Neuron (in vitro differentiated cells): Measurements from ENCODE around the gene EMP1.

Experiments
- H2AFZ ChIP-seq: one replicate; pipeline ENCODE4 v1.6.1; 2013; ENCODE audit warnings: low read depth, mild to moderate bottlenecking, inconsistent platforms, low read length, moderate library complexity
- H3K27me3 ChIP-seq: one replicate; pipeline ENCODE4 v1.6.1; 2013; ENCODE audit warnings: low read length; ENCODE audit not compliant: insufficient read depth
- H3K36me3 ChIP-seq: one replicate; pipeline ENCODE4 v1.6.1; 2013; ENCODE audit warnings: low read length; ENCODE audit not compliant: insufficient read depth
- H3K4me1 ChIP-seq: one replicate; pipeline ENCODE4 v1.6.1; 2013; ENCODE audit warnings: low read length; ENCODE audit not compliant: insufficient read depth
- H3K4me3 ChIP-seq: 2 replicates; pipeline ENCODE4 v1.5.1; 2013; ENCODE audit warnings: mild to moderate bottlenecking, low read length, moderate library complexity
- H3K9me3 ChIP-seq: one replicate; pipeline ENCODE4 v1.6.1; 2013; ENCODE audit warnings: low read length

The EMP1 gene

DNA sequence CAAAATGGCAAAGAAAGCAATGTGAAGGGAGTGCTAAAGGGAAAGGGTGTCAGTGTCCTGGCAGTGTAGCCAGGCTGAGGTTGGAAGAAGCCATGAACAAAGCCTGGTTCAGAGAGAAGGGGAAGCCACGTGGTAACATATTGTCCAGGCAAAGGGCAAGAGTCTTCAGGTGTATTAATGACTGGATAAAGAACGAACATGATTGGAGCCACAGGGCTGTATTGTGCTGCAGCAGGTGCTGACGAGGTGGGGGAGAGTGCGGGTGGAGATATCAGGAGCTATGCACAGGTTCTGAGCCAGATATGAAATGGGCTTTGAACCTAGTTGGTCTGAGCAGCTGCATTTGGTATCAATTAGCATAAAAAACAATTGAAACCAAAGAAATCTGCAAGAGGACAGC lies 18.6 kb upstream of the EMP1 start:
- no peaks in the 10 kb centered on the region for H3K9me3 ChIP-seq
- H3K4me1 ChIP-seq = peaks cover 21% of the 10 kb centered on the region
- no peaks in the 10 kb centered on the region for H3K27me3 ChIP-seq
- H2AFZ ChIP-seq = no peak overlapping the region
- H3K4me3 ChIP-seq = no peak overlapping the region
- no peaks in the 10 kb centered on the region for H3K36me3 ChIP-seq

- peaks cover 13% of the 10 kb centered on the region for H3K4me1 ChIP-seq
- H3K9me3 ChIP-seq = no peaks in the 10 kb centered on the region
- H3K4me3 ChIP-seq = no peak overlapping the region
- H3K27me3 ChIP-seq = no peaks in the 10 kb centered on the region
- no peaks in the 10 kb centered on the region for H3K36me3 ChIP-seq
- H2AFZ ChIP-seq = no peak overlapping the region
These were observed 17.8 kb upstream of the EMP1 start for GRCh38 chr12:13178568-13179210.

- Histone ChIP-seq H3K4me1 (peaks cover 11% of the 10 kb centered on the region), H3K36me3 (no peaks in the 10 kb centered on the region), H3K4me3 (peak overlapping the region; percentile 3), H3K9me3 (no peaks in the 10 kb centered on the region), H3K27me3 (no peaks in the 10 kb centered on the region), H2AFZ (no peak overlapping the region)
These were observed 17.1 kb upstream of the EMP1 start for GRCh38 chr12:13179211-13180074.

DNA sequence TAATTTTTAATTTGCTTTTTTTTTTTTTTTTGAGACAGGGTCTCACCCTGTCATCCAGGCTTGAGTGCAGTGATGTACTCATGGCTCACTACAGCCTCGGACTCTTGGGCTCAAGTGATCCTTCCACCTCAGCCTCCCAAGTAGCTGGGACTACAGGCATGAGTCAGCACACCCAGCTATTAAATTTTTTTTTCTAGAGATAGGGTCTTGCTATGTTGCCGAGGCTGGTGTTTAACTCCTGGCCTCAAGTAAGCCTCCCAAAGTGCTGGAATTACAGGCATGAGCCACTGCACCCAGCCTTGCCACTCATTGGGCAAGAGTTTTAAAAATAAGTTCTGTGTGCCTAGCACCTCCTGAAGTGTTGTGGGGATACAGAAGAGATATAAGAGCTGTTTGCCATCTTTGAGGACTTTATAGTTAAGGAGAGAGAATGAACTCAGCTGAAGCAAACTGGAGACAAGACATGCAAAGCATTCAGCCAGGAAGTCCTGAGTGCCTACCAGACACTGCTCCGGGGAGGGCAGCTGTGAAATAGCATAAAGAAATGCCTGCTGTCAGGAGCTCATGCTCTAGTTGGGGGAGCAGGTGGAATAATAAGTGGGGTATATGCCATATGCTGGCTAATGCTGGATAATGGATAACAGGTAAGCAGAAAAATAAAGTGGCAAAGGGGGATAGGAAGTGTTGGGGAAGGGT lies 15.0 kb upstream of the EMP1 start:
- no peak overlapping the region for H2AFZ ChIP-seq
- H3K27me3 ChIP-seq = no peaks in the 10 kb centered on the region
- peaks cover 11% of the 10 kb centered on the region for H3K4me1 ChIP-seq

GRCh38 chr12:13182881-13183280 lies 13.6 kb upstream of the EMP1 start:
- peaks cover 11% of the 10 kb centered on the region for H3K4me1 ChIP-seq
- no peak overlapping the region for H3K4me3 ChIP-seq
- H3K27me3 ChIP-seq = no peaks in the 10 kb centered on the region
- no peaks in the 10 kb centered on the region for H3K36me3 ChIP-seq
- no peak overlapping the region for H2AFZ ChIP-seq
- H3K9me3 ChIP-seq = no peaks in the 10 kb centered on the region

More for the DNA sequence above, 15.0 kb upstream of the EMP1 start:
- no peaks in the 10 kb centered on the region for H3K36me3 ChIP-seq
- no peak overlapping the region for H3K4me3 ChIP-seq
- H3K9me3 ChIP-seq = no peaks in the 10 kb centered on the region

- no peak overlapping the region for H2AFZ ChIP-seq
- no peaks in the 10 kb centered on the region for H3K27me3 ChIP-seq
- H3K4me3 ChIP-seq = no peak overlapping the region
- H3K4me1 ChIP-seq = peaks cover 9% of the 10 kb centered on the region
- H3K9me3 ChIP-seq = no peaks in the 10 kb centered on the region
- no peaks in the 10 kb centered on the region for H3K36me3 ChIP-seq
These were observed 12.9 kb upstream of the EMP1 start for GRCh38 chr12:13183620-13184019.

DNA sequence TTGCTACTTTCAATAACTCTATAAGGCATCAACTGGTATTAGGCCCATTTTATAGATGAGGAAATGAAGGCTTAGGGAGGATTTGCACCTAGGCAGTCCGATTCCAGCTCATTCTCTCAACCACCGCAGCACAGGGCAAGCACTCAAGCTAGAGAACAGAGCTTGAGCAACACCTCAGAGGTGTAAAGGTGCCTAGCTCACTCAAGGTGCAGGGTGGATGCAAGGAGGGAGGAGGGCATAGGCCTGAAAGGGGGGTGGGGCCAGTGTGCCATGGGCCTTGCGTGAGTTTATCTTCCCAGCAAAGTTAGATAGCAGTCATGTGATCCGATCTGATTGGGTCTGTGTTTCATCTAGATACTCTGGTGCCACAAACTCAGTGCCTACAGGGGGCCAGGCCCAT lies 10.2 kb upstream of the EMP1 start:
- no peaks in the 10 kb centered on the region for H3K27me3 ChIP-seq
- no peak overlapping the region for H2AFZ ChIP-seq
- no peaks in the 10 kb centered on the region for H3K4me1 ChIP-seq
- H3K36me3 ChIP-seq = no peaks in the 10 kb centered on the region
- H3K9me3 ChIP-seq = no peaks in the 10 kb centered on the region
- H3K4me3 ChIP-seq = no peak overlapping the region

GRCh38 chr12:13187399-13187798 lies 9.1 kb upstream of the EMP1 start:
- no peak overlapping the region for H3K4me3 ChIP-seq
- H3K27me3 ChIP-seq = no peaks in the 10 kb centered on the region
- no peaks in the 10 kb centered on the region for H3K4me1 ChIP-seq
- H3K36me3 ChIP-seq = no peaks in the 10 kb centered on the region
- no peak overlapping the region for H2AFZ ChIP-seq
- no peaks in the 10 kb centered on the region for H3K9me3 ChIP-seq

DNA sequence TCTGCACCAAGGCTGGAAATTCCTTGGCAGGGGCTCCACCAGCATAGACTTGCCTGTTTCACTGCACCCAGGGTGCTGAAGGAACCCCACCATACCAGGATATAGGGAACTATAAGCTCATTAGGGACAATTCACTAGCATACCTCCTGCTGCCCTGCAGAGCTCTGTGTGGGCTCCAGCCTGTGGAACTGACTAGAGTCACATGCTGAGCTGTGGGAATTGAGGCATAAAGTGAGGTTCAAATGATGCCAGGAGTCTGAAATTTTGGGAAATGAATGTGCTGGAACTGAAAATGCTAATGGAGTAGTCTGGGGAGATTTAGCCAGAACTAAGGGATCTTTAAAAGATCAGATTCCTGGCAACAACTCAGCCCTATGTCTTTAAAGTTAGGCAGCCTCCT lies 7.3 kb upstream of the EMP1 start:
- no peaks in the 10 kb centered on the region for H3K9me3 ChIP-seq
- H2AFZ ChIP-seq = no peak overlapping the region
- H3K4me1 ChIP-seq = peaks cover 14% of the 10 kb centered on the region
- no peak overlapping the region for H3K4me3 ChIP-seq
- no peaks in the 10 kb centered on the region for H3K36me3 ChIP-seq
- H3K27me3 ChIP-seq = no peaks in the 10 kb centered on the region

DNA sequence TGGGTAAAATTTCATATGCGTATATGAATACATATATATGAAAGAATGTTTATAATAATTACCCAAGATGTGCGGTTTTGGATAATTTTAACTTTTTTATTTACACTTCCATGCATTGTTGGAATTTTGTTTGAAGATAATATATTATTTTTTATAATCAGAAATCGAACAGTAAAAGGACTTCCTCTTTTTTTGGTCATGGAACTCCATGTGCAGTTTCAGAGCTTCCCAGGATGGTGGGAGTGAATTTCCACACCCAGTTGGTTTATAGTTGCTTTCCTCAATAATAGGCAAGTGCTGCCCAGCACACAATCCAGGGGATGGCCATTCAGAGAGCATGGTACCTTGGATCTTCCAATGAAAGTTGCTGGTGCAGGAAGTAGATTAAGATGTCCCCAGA lies 6.3 kb upstream of the EMP1 start:
- Histone ChIP-seq H2AFZ (no peak overlapping the region), H3K4me3 (no peak overlapping the region), H3K9me3 (no peaks in the 10 kb centered on the region), H3K36me3 (no peaks in the 10 kb centered on the region), H3K27me3 (no peaks in the 10 kb centered on the region), H3K4me1 (peaks cover 24% of the 10 kb centered on the region)

- H3K36me3 ChIP-seq = no peaks in the 10 kb centered on the region
- H3K4me3 ChIP-seq = no peak overlapping the region
- H3K4me1 ChIP-seq = peaks cover 46% of the 10 kb centered on the region
- no peaks in the 10 kb centered on the region for H3K9me3 ChIP-seq
- H2AFZ ChIP-seq = no peak overlapping the region
- H3K27me3 ChIP-seq = no peaks in the 10 kb centered on the region
These were observed 3.8 kb upstream of the EMP1 start for GRCh38 chr12:13192719-13193118.

DNA sequence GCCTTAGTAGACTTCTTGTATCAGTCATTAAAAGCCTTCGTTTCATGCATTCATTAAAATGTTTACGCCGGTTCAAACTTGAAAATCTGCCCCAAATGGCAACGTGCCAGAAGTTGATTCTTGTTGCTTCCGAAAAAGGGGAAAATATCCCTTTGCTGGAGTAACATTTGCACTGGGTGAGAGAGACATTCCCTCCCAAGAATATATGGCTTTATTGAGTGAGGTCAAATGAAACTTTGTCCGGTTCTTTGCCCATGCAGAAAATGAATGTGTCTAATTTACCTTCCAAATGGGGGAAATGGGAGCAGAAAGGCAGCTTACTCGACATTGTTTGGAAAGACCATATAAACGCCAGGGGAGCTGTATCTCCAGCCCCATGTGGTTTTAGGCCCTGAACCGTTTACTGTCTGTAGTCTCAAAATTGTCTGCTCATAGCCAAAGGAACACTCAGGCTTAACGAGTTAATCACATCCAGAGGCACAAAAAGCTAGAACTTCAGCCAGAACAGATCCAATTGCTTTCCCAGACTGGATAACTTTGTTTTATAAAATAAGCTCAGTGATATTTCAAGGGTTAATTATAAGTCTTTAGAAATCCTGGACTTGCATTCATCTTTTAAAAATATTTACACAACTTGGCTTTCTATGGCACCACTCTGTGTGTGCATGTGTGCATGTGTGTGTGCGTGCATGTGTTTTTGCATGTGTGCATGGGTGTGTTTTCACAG lies 2.9 kb upstream of the EMP1 start:
- H3K27me3 ChIP-seq = no peaks in the 10 kb centered on the region
- no peak overlapping the region for H3K4me3 ChIP-seq

More for the DNA sequence above, 2.9 kb upstream of the EMP1 start:
- H3K36me3 ChIP-seq = no peaks in the 10 kb centered on the region
- peaks cover 56% of the 10 kb centered on the region for H3K4me1 ChIP-seq
- H2AFZ ChIP-seq = no peak overlapping the region
- H3K9me3 ChIP-seq = no peaks in the 10 kb centered on the region
